K562 (cell line): Measurements from ENCODE around the gene ABCA3. TPM values are rescaled to one million over a fixed set of nuclear protein-coding genes. Genes with fewer than 3 reads are reported as not detected.
A peak's percentile ranks its signal among the peaks of the same experiment; 100 is the strongest.

Experiments used
- ATAC-seq: fragments of 200-7000 bp; cut with Tn5 transposase; 3 replicates; pipeline ENCODE4 v1.9.1; 2020; ENCODE audit warnings: moderate library complexity
- BruUV-seq: library from RNA; stranded (reverse); fragments of 400-500 nt; replicated peaks from 2 replicates; lab custom pipeline; 2021; lab: Mats Ljungman, UMichigan
- CTCF ChIA-PET: fragments of 300-600 bp; formaldehyde crosslinking; extraction: SDS; loops from one replicate; lab custom pipeline; 2021; ENCODE audit warnings: low intra/inter-chr PET ratio; lab: Yijun Ruan, JAX
- POLR2A ChIA-PET: fragments of 300-600, 350-650 bp; sonication (Branson Sonifier 250); formaldehyde crosslinking; extraction: SDS; loops from one replicate; lab custom pipeline; 2021; ENCODE audit warnings: antibody characterized with exemption, inconsistent platforms; lab: Yijun Ruan, JAX
- DNase-seq, 4 experiments: peaks; one replicate each; pipeline versions ENCODE4 v3.0.0 to v3.0.0-alpha.2; 2011 to 2018; ENCODE audit warnings: low spot score in 3 of 4, mixed read lengths in 3 of 4; ENCODE audit errors: extremely low read depth in 1 of 4
- FAIRE-seq: peaks from 2 replicates; lab custom pipeline; 2011; peaks lifted over from hg19 to GRCh38; lab: Jason Lieb, UNC
- H2AFZ ChIP-seq: 2 replicates; pipeline ENCODE4 v1.6.0; 2011; ENCODE audit warnings: low read depth, low read length, control low read depth, inconsistent platforms
- H3K27ac ChIP-seq: fragments of 200-600 bp; 3 replicates; pipeline ENCODE4 v1.8.0; 2011; ENCODE audit warnings: low read depth, mild to moderate bottlenecking, control low read depth, inconsistent platforms, low read length, moderate library complexity, mixed read lengths; ENCODE audit errors: extremely low read depth
- H3K27me3 ChIP-seq, 2 experiments: fragments of 300-600 bp in 1 of 2; 2 replicates in 1 of 2; 3 replicates in 1 of 2; pipeline versions ENCODE4 v1.6.0 to v1.8.0; 2011; ENCODE audit warnings: inconsistent platforms in 2 of 2, low read length in 2 of 2, mild to moderate bottlenecking in 1 of 2, mixed read lengths in 1 of 2, moderate library complexity in 1 of 2; ENCODE audit not compliant: control insufficient read depth in 2 of 2, insufficient read depth in 2 of 2
- H3K36me3 ChIP-seq: fragments of 300-600 bp; 3 replicates; pipeline ENCODE4 v1.8.0; 2011; ENCODE audit warnings: mild to moderate bottlenecking, low read length, inconsistent platforms; ENCODE audit not compliant: control insufficient read depth, insufficient read depth
- H3K4me1 ChIP-seq, 2 experiments: fragments of 200-600 bp in 1 of 2; replicated peaks in 1 of 2; 2 replicates in 1 of 2; 3 replicates in 1 of 2; pipeline versions ENCODE4 v1.5.1 to v1.8.0; 2011; ENCODE audit warnings: inconsistent platforms in 2 of 2, low read length in 2 of 2, mild to moderate bottlenecking in 1 of 2, mixed read lengths in 1 of 2, moderate library complexity in 1 of 2; ENCODE audit not compliant: control insufficient read depth in 2 of 2, insufficient read depth in 2 of 2
- H3K4me2 ChIP-seq: 2 replicates; pipeline ENCODE4 v1.6.1; 2011; ENCODE audit warnings: low read length, control low read depth, inconsistent platforms, mixed read lengths; ENCODE audit not compliant: insufficient read depth
- H3K4me3 ChIP-seq: fragments of 200-600 bp; sonication (generic), shearing (Covaris generic); 2 replicates; pipeline ENCODE4 v1.5.1; 2016; ENCODE audit warnings: control low read depth, inconsistent platforms
- H3K79me2 ChIP-seq: fragments of 200-600 bp; 3 replicates; pipeline ENCODE4 v1.8.0; 2011; ENCODE audit warnings: low read length, inconsistent platforms; ENCODE audit not compliant: control insufficient read depth, insufficient read depth
- H3K9ac ChIP-seq, 2 experiments: 2 replicates each; pipeline versions ENCODE4 v1.6.0 to v1.6.1; 2011; ENCODE audit warnings: low read depth in 2 of 2, low read length in 2 of 2, control low read depth in 1 of 2, inconsistent platforms in 1 of 2, mild to moderate bottlenecking in 1 of 2, mixed read lengths in 1 of 2; ENCODE audit not compliant: insufficient read depth in 1 of 2
- H3K9me1 ChIP-seq: one replicate; pipeline ENCODE4 v1.6.0; 2011; ENCODE audit warnings: inconsistent platforms, mild to moderate bottlenecking, low read length, moderate library complexity; ENCODE audit not compliant: control insufficient read depth, insufficient read depth
- H3K9me3 ChIP-seq: replicated peaks from 2 replicates; pipeline ENCODE4 v1.5.1; 2011; ENCODE audit warnings: low read depth, low read length, inconsistent platforms; ENCODE audit not compliant: control insufficient read depth, insufficient read depth
- H4K20me1 ChIP-seq: replicated peaks from 2 replicates; pipeline ENCODE4 v1.6.1; 2011; ENCODE audit warnings: low read length, inconsistent platforms, mixed read lengths; ENCODE audit not compliant: control insufficient read depth, insufficient read depth
- POLR2G ChIP-seq: fragments of 200-400 bp; formaldehyde crosslinking; IDR thresholded peaks from 2 replicates; pipeline ENCODE4 v1.6.1; 2017; ENCODE audit warnings: low read depth, mild to moderate bottlenecking, antibody characterized with exemption, low read length, moderate library complexity
- POU5F1 ChIP-seq: fragments of 150-350 bp; IDR thresholded peaks from 2 replicates; pipeline ENCODE4 v1.6.1; 2014; ENCODE audit warnings: borderline replicate concordance, low read length, low read depth, mild to moderate bottlenecking; ENCODE audit not compliant: partially characterized antibody
- WGBS: fragments of 100-300 bp; shearing (Covaris generic); methylation state at CpG from one replicate; pipeline ENCODE4 v1.1.6; 2016; ENCODE audit warnings: low coverage, mixed read lengths; ENCODE audit not compliant: insufficient coverage; ENCODE audit errors: missing lambda C conversion rate; 5-methylcytosine and 5-hydroxymethylcytosine counted together
- in situ Hi-C: fragments of 300-500 bp; cut with MboI; formaldehyde crosslinking; loops from 4 replicates; pipeline ENCODE4 v1.15.0; 2018; ENCODE audit warnings: inconsistent platforms, mixed read lengths
- intact Hi-C: fragments of 100-400 bp; cut with micrococcal nuclease; formaldehyde crosslinking; loops from 2 replicates; pipeline ENCODE4 v1.14.2; 2022
- polyA plus RNA-seq, 8 experiments: library from polyadenylated mRNA; depleted of rRNA in 4 of 8; stranded (reverse) in 5 of 8; unstranded in 3 of 8; fragments of >200 nt; fragmentation: Nextera tagmentation in 2 of 8; fragmentation: Illumina TruSeq in 1 of 8; extraction: Ambion mirVana in 2 of 8; extraction: Trizol in 1 of 8; gene quantifications; 2 replicates each; pipeline versions ENCODE4 v1.2.1 to v1.2.3, GENCODE V29; 2011 to 2014; ENCODE audit warnings: inconsistent platforms in 1 of 8, missing spikeins in 1 of 8
- total RNA-seq, 7 experiments: library from RNA; depleted of rRNA in 6 of 7; stranded (reverse); fragments of >200 nt in 6 of 7; fragmentation: Illumina TruSeq in 2 of 7; extraction: Trizol in 2 of 7; gene quantifications; 2 replicates each; pipeline versions ENCODE4 v1.2.1 to v1.2.3, GENCODE V29; 2011 to 2021; ENCODE audit warnings: low replicate concordance in 1 of 7
- TF ChIP-seq, protein P1 (sequence below), 3 experiments: fragments of 200-800 bp in 1 of 3; sonication (Bioruptor generic) in 1 of 3; sonication (generic) in 1 of 3; formaldehyde crosslinking in 1 of 3; IDR thresholded peaks; 2 replicates each; pipeline versions ENCODE4 v1.6.1 to v1.8.0; 2016 to 2022; ENCODE audit warnings: mild to moderate bottlenecking in 2 of 3, missing compliant biosample characterization in 2 of 3, missing genetic modification characterization in 2 of 3, missing genetic modification reagents in 1 of 3
- TF ChIP-seq, protein P2 (sequence below): fragments of 250-450 bp; sonication (Bioruptor Pico); IDR thresholded peaks from 2 replicates; pipeline ENCODE4 v1.5.0; 2020; ENCODE audit warnings: mild to moderate bottlenecking

ABCA3 gene
- total and polyA plus RNA-seq, 9 of the 15 experiments (the other 6 are each of a cell fraction or from before 2014, with no cell fraction given): 0.66 to 23.7 (median 6.9) TPM

DNA sequence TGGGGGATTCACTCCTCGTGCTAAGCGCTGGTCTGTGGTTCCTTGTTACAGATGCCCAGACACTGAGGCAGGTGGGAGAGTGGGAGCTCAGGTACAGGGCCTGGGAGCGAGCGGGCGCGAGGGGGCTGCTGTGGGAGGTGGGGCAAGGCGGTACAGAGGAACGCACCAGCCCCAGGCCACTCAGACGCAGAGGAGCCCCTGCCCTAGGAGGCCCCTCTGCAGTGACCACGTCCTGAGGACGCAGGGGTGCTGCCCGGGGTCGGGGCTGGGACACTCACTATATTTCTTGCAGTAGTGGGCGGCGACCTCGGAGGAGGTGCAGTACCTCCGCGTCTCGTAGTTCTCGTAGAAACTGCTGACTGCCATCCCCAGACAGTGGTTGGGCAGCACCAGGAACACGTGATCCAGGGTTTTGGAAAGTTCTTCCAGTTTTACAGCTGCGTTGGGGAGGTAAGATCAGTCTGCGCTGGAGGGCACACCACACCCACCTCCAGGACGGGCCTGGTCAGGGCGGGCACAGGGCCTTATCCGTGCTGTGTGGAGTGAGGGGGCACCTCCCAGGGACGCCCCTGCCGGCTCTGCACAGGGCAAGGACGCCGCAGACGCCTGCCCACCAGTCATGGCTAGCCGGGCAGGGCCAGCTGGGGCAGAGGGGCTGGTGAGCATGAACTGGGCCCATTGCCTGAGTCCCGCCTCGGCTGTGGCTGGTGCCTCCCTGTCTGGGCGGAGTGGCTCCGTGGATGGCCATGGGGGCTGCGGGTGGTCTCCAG, 56.3 kb downstream of the ABCA3 start:
- Histone ChIP-seq H3K9me1 (no peaks in the 10 kb centered on the region), H3K4me2 (no peak overlapping the region), H3K4me3 (no peak overlapping the region), H3K36me3 (peaks cover 56% of the 10 kb centered on the region; the same call in 2 of the 3 replicates), H3K79me2 (no peaks in the 10 kb centered on the region), H3K27ac (no peak overlapping the region), H3K27me3 (no peaks in the 10 kb centered on the region), H2AFZ (no peak overlapping the region), H3K4me1 (peaks cover 0 to 8% of the 10 kb centered on the region in 2 experiments; a peak in 1 of 5 replicates), H3K9me3 (no peaks in the 10 kb centered on the region), H4K20me1 (no peaks in the 10 kb centered on the region), H3K9ac (no peak overlapping the region; a peak in 1 of 4 replicates)
- intact Hi-C loops (no loop called here), in situ Hi-C loops (no loop called here)
- ATAC-seq (no peak), DNase-seq (no peak), FAIRE-seq (no peak)
- whole genome bisulfite sequencing: 86% methylated on average over 31 of the region's 37 CpGs
- BruUV-seq: no TSS peak
- TF ChIP-seq POU5F1 (no peak), POLR2G (peak; percentile 4; the same call in 1 of the 2 replicates)
- TF ChIP-seq, protein P1, sequence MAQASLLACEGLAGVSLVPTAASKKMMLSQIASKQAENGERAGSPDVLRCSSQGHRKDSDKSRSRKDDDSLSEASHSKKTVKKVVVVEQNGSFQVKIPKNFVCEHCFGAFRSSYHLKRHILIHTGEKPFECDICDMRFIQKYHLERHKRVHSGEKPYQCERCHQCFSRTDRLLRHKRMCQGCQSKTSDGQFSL (CRISPR knock-in tag; IDR thresholded peaks at IDR 0.05): no peak
- TF ChIP-seq, protein P1 (tag; IDR thresholded peaks at IDR 0.05): no peak
- TF ChIP-seq, protein P2, sequence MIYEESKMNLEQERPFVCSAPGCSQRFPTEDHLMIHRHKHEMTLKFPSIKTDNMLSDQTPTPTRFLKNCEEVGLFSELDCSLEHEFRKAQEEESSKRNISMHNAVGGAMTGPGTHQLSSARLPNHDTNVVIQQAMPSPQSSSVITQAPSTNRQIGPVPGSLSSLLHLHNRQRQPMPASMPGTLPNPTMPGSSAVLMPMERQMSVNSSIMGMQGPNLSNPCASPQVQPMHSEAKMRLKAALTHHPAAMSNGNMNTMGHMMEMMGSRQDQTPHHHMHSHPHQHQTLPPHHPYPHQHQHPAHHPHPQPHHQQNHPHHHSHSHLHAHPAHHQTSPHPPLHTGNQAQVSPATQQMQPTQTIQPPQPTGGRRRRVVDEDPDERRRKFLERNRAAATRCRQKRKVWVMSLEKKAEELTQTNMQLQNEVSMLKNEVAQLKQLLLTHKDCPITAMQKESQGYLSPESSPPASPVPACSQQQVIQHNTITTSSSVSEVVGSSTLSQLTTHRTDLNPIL (CRISPR knock-in tag): no peak
- POLR2A ChIA-PET: interaction anchor here (0.6 to 1.2 kb wide), 2 partner anchors 9 to 13 kb away, joined by 3 read pairs; no protein-coding TSS in a partner anchor
- CTCF ChIA-PET: no interaction called here
